NCI-H2227 (cell line): Measurements from ENCODE around the gene NUB1.
A peak's percentile ranks its signal among the peaks of the same experiment; 100 is the strongest.

Experiments
- DNase-seq: peaks from one replicate; lab custom pipeline; 2025; ENCODE audit not compliant: unreplicated experiment; lab: John Stamatoyannopoulos, UW

NUB1 gene

DNA sequence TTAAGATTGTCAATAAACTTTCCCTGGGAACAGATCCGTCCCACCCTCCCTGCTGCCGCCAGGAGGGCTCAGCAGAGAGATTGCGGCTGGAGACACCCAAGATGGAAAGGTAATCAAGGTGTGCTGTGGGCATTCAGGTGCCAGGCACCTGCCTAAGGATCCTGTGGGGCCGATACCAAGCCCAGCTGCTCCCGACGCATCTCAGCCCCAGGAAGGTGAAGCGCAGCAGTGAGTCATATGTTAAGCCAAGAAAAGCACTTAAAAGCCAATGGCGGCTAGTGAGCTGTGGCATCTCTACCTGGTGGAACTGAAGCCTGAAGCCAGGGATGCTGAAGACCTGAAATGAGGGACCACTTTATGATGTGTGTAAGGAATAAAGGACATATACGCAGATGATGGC, 62.2 kb downstream of the NUB1 start:
- no peak for DNase-seq

DNA sequence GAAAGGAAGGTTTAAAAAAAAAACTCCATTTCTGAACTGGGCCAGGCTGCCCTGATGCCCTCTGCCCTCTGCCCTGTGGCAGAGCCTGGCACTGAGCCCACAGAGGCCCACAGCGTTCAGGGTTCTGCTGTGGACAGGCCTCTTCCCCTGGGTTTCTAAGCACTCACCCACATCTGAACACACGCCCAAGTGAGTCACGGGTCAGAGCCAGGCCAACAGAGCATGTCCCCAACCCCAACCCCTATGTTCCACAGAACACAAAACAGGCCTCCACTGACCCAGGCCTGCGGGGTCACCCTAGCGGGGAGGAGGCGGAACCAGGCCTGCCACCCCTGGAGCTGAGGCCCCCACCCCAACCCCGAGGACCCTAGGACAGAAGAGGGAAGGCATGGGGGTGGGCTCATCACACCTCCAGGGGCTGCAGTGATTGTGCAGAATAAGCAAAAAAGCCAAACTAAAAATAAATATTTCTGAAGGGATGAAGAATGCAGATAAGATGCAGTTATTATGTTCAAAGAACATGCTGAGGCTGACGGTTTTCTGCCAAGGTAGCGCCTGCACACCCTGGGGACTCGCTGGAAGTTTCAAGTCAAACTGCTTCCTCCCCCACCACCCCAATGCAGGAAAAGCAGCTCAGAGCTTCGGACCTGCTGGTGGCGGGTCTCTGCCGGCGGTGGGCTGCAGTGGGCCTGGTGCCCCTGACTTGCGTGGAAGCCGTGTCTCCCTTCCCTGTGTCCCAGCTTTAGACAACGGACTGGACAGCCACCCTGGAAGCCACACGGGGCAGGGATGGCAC, 62.8 kb downstream of the NUB1 start:
- DNase-seq, result no peak

DNA sequence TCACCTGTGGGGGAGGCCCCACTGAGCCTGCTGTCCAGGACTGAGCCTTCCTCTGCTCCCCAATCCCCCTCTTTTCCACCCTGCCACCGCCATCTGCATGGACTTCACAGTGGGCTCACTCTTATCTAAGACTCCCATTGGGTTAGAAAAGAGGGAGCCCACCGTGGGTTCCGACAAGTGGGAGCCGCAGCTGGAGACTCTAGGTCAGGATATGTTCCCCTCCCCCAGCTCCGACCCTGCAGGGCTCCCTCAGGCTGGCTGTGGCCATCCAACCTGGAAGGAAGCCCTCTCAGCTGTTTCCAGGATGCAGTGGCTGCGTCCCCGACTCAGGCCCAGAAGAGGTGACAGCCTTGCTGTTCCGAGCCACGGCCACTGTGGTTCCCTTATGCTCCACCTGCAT, 63.4 kb downstream of the NUB1 start:
- no peak for DNase-seq

DNA sequence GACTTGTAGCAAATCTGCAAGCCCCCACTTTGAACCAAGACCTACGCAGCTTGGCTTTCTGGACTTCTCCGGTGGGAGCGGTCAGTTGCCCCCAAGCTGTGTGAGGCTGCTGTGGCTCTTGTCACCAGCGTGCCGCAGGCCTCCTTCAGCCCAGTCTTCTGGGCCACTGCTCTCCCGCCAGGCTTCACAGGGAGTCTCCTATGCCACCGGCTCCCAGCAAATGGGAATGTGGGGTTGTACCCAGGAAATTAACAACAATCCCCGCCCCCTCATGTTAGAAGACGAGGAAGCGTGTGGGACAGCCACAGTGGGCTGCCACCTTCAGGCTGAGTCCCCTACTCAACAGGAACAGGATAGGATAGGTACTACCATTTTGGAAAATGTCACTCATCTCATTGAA, 64.0 kb downstream of the NUB1 start:
- DNase-seq, result no peak

DNA sequence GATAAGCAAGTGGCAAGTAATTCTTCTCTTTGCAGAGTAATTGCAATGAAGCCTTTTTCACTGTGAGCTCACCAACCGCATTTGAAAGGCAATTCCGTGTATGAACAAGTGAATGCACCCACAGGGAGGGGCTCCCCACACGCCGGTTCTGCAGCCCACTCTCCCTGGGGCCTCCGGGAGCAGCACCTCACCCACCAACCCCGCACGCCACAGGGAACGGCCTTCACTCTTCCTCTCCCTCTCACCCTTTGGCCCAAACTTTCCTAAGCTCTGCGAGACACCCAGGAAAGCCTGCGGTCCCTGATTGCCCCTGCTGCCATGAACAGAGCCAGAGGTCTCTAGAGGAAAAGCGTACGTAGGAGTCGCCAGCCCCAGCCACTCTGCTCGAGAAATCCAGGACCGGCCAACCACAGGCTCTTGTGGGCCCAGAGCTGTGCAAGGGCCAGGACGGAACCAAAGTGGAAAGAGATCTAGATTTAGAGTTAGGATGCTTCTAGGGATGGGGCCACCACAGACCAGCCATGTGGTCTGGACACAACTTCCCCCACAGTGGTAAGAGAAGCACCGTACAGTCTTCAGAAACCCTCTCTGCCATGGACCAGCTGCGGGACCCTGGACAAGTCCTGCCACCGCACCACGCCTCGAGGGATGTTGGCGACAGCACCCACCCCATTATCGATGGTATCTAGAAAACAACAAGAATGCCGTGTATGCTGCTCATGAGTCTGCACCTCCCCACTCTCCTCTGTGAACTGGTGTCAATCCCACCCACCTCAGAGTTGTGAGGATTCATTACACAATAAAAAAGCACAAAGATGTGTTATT, 64.7 kb downstream of the NUB1 start:
- DNase-seq, result no peak

DNA sequence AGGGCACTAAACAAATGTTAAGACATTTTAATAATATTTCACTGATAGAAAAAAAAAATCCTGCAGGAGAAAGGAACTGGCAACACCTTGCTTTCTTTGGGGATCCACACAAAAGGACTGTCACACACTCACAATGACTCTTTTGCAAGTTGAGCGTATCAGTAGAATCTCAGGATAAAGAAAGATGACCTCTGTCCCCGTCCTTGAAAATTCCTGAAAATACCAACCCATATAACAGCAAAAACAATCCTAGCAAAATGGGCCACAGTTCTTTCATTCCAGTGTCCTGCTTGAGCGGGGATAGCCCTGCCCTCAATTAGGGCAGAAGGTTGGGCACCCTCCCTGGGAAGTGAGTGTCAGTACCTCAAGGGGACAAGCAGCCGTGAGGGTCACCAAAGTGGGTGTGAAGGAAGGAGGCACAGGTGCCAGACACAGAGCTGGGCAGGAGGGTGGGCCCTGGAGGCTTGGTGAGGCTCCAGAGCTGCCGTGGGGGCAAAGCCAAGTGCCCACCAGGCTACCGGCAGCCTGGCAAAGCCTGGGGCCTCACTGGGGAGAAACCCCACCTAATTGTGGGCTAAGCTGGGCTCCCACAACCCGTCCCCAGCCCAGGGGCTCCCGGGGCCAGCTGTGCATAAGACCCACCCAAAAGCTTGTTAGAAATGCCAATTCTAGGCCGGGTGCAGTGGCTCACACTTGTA, 65.4 kb downstream of the NUB1 start:
- no peak for DNase-seq

DNA sequence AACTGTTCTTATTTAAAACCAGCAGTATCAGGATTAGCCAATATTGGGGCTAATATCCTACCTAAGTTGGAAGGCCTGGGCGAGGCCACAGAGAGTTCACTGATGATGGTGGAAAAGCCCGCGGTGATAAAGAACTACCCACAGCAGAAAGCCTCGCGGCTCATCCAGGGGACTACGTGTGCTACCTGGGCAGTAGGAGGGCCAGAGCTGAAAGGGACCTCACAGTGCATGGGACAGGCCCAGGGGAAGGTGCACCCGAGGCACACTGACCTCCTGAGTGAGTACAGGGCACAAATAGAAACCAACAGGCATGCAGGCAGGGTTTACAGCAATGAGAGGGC, 66.9 kb downstream of the NUB1 start:
- DNase-seq, result no peak

DNA sequence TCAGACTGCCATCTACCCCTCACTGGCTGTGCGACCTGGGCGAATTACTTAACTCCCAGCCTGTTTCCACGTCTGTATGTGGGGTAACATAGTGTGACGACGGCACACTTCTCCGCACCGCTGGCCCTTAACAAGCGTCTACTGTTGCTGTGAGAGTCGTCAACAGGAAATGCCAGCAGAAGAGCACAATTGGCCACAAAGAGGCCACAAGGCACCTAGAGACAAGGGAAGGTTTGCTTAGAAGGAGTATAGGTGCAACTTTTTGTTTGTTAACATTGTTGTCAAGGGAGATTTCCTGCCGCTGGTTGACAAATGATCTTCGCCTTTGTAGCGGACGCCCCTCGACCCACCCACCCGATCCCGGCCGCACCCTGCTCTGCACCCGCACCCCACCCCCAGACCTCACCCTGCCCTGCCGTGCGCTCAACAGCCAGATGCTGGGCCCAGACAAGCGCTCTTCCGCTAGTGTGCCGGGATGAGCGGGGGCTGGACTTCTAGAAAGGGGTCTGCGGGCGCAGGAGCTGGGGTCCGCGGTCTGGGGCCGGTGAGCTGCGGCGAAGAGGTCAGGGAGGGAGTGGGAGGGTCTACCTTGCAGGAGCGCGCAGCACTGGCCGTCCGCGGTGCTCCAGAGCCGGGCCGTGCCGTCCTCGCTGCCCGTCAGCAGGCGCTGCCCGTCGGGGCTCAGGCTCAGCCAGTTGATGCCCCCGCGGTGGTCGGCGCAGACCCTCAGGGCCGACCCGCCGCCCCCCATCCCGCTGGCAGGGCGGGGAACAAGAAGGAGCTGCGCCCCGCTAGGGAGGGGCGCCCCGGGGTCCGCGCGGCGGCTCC, 67.4 kb downstream of the NUB1 start:
- DNase-seq, result peak; percentile 44

DNA sequence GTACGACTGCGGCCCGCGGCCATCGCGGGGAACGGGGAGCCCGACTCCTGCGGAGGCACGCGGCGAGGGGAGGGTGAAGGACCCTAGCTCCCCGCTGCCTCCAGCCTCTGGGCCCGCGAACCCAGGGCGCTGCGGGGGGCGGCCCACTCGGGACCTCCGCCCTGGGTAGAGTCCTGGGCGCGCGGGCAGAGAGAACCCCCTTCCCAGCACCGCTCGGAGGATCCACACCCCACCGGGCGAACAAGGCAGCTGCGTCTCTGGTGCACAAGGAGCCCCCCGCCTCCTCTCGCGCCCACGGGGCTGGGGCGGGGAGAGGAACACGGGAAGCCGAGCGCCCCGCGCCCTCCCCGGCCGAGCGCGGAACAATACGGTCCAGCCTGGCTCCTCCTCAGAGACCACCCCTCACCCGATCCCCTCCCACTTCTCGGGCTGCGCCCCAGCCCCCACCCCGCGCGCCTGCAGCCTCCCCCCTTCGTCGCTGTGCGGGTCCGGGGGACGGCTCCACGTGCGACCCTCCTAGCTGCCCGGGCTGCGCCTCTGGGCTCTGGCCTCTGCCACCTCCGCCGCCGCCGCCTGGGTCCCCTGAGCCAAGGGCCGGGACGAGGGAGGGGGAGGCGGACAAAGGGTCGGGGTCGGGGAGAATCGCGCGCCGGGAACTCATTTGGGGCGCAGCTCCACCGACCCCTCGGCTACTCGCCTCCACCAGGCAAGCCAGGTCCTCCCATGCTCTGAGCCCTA, 68.2 kb downstream of the NUB1 start, which contains the start of gene WDR86:
Gene WDR86, minus strand, starts transcription at position 372 of the 738 bp plus-strand sequence. CDS start 449 bp downstream, outside the sequence.
- peak; percentile 79 for DNase-seq

DNA sequence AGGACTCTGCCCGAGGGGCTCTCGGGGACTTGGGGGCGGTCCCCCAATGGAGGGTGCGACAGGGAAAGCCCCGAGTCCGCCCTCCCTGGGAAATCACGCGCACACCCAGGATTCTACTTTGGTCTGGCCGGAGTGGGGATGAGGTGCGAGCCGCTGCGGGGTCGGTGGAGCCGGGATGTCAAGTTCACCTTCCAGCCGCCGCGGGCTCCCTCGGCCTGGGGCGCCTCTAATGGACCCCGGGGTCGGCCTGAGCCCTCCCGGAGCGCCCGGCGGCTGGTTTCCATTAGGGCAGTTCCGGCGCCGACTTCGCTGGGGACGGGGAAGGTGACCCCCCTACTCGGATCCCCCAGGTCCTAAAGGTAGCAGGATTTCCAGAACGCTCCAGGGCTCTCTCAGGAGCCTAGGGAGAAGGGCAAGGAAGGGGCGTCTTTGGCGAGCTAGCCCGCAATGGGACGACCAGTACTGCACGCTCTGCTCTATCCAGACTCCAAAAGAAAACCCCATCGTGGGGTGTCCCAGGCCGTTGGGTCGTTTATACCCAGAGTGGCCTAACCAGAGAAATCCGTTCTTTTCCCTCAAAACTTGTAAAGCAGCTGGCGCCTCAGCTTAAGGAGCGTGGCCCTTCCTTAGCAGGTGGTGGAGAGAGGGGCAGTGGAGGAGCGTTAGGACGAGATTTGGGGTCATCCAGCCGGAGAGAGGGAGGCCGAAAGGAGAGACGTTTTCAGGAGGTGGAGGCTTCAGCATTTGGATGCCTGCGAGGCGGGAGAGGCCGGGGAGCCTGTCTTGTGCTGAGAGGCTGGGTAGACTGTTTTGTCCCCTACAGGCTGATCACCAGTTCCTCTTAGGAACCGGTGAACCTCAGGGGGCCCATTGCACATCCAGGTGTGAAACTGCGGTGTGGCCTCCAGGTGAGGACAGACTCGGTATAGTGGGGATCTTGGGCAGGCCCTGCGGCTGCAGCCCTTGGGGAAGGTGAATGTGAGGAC, 69.1 kb downstream of the NUB1 start:
- peak; percentile 67 for DNase-seq

DNA sequence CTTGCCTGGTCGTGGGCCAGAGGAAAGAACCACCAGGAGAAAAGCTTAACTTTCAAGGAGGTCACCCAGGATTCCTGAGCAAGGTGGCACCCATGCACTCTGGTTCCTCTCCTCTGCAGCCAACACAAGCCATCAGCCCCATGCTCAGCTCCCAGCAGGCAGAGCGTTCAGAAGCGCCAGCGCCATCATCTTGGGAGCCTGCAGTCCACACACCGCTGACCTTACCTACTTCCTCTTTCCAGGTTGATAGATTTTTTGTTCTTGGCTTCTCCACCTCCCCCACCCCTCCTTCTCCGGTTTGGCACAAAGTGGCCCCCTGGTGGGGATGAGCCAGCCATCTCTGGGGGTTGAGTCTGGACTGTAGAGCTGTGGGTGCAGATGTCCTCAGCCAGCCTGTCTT, 69.9 kb downstream of the NUB1 start:
- no peak for DNase-seq

DNA sequence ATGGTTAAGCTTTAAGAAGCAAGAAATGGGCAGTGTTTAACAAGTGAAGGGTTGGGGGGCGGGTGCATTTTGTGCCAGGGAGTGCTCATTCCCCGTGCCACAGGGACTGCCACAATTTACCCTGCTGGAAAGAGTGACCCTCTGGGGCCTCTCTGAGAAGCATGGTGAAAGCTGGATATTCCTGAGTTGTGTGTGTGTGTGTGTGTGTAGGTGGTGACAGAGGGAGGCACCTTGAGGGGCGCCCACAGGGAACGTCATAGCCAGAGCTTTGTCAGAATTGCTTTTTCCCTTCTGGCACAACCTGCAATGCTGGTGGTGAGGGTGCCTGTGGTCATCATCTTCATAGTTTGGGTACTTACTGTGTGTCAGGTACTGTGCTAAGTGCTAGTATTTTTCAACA, 70.7 kb downstream of the NUB1 start:
- DNase-seq, result no peak

DNA sequence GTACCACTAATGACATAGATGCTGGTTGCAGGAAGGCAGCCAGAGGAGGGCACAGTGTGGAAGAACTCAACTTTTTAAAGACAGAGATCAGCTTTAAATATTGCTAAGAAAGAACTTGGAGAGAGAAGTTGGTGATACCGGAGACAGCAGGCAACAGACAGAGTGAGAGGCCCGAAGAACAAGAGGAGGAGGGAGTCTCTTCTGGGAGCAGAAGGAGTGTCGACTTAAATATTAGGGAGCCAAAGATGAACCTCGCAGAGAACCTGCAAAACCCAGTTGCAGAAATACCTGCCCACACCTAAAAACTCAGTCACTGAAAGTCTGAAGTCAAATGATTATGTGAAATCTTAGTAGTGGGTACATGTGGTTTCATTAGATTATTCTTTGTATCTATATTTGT, 71.6 kb downstream of the NUB1 start:
- DNase-seq, result no peak

DNA sequence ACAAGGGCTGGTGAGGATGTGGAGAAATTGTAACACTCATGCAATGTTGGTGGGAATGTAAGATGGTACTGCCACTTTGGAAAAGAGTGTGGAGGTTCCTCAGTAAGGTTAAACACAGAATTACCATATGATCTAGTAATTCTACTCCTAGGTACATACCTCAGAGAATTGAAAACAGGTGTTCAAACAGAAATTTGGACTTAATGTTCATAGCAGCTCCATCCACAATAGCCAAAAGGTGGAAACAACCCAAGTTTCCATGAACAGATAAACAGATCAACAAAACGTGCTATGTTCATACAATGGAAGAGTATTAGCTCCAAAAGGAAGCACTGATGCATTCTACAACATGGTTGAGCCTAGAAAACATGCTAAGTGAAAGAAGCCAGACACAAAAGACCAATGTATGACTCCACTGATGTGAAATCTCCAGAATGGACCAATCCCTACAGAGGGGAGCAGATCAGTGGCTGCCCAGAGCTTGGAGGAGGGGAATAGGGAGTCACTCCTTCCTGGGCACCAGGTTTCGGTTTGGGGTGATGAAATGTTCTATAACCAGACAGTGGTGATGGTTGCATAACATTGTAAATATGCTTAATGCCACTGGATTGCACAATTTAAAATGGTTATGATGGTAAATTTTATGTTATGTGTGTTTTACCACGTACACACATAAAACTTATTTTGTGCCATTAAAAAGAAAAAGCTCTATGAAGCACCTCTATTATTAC, 73.9 kb downstream of the NUB1 start:
- no peak for DNase-seq

DNA sequence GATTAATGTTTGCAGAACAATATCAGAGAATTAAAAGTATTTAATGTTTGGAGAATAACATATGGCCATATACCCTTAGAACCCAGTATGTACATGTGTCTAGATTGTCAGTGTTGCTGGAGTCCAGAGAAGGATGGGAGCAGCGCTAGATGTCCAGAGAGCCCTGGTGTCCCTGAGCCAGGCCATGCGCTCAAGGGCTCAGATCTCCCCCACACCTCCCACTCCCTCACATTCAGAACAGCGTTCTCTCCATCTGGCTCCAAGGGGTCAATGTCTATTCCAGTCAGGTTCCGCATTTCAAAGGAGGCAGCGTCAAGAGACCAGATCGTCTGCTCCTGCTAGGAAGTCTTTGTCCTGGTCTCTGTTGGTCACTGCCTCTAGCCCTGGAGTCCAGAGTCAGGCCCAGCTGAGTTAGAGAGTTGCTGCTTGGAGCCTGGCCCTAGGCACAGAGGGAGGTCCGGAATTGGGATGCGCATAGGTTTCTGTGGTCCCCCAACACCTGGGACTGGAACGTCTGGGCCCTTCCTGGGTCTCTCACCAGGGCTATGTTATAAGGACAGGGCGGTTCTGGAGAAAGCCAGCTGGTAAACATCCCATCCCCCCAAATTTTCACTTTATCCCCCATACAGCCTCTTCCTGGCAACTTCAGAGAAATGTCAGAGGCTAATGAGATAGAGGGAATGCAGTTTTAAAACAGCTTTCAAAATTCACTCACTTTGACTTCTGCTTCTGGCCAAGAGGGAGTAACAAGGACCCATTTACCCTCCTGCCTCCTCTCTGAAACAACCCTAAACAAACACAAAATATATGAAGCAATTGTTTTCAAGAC, 74.7 kb downstream of the NUB1 start:
- no peak for DNase-seq

DNA sequence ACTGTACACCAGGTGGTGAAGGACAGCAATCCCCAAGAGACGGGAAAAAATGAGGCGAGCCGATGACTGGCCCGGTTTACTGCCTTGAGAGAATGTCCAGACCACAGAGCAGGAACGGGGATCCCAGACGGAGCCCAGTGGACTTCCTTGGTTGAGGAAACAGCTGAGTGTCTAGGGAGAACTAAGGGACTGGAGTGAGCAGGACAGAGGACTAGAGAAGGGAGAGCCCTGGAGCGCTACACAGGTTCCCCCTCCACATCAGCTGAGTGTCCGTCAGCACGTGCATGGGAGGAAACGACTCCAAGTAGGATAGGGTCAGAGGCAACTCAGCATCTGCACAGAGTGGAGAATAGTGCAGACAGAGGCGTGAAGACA, 75.3 kb downstream of the NUB1 start:
- DNase-seq, result no peak

DNA sequence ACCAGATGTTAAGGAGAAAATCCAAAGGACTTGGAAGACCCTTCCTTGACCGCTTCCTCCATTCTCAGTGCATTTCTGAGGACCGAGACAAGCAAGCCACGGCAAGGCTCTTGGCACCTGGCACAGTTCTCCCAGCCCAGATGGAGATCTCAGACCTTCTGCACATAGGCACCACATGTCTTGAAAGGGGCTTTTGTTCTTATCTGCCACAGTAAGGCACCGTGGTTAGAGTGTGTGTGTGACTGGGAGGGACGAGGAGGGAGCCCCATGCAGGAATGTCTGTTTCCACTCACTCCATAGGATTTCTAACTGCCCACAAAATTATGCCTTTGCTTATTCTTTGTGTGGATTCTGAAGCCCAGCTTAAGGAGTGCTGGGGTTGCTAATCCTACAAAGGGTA, 78.5 kb downstream of the NUB1 start:
- DNase-seq, result no peak

DNA sequence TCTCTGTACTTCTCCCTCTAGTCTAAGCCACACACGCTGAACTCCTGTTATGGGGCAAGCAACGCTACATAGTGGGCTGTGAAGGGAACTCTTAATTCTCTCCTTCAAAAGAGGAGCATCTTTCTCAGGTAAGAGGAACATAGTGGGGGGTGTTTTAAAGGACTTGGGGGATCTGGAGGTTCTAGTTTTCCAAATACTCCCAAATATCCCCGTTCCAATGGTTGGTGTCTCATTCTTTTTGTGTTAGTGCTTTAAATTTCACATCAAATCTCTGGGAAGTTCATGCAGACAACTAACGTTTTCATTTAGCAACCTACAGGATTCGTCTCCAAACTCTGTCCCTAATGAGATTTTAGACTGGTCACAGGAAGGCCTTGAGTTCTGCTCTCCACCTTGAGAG, 80.6 kb downstream of the NUB1 start:
- DNase-seq, result no peak
